HEK293 (cell line): Measurements from ENCODE around the gene GNG7.

Experiments
- CTCF ChIA-PET: fragments of 350-600 bp; formaldehyde crosslinking; extraction: SDS; loops from one replicate; lab custom pipeline; 2021; ENCODE audit warnings: antibody characterized with exemption; lab: Yijun Ruan, JAX
- POLR2A ChIA-PET: fragments of 300-600 bp; formaldehyde crosslinking; extraction: SDS; loops from one replicate; lab custom pipeline; 2020; ENCODE audit warnings: antibody characterized with exemption, inconsistent platforms; lab: Yijun Ruan, JAX
- H3K27ac ChIP-seq: fragments of 200-500 bp; sonication (Bioruptor generic); 2 replicates; pipeline ENCODE4 v1.5.1; 2014; ENCODE audit warnings: low read depth, low read length, control low read depth, inconsistent platforms; ENCODE audit errors: extremely low read depth
- H3K36me3 ChIP-seq, 2 experiments: fragments of 200-500 bp in 1 of 2; sonication (Bioruptor generic) in 1 of 2; 1 replicate in 1 of 2; 2 replicates in 1 of 2; pipeline ENCODE4 v1.5.1; 2014 to 2017; ENCODE audit warnings: inconsistent platforms in 2 of 2, low read length in 2 of 2; ENCODE audit not compliant: control insufficient read depth in 2 of 2, insufficient read depth in 1 of 2
- H3K4me1 ChIP-seq: fragments of 200-500 bp; sonication (Bioruptor generic); 2 replicates; pipeline ENCODE4 v1.5.1; 2014; ENCODE audit warnings: mild to moderate bottlenecking, low read length, inconsistent platforms; ENCODE audit not compliant: control insufficient read depth, insufficient read depth
- H3K4me3 ChIP-seq: 2 replicates; pipeline ENCODE4 v1.5.1; 2011; ENCODE audit warnings: low read depth, mild to moderate bottlenecking, control low read depth, low read length, moderate library complexity
- H3K9me3 ChIP-seq: fragments of 200-500 bp; sonication (Bioruptor generic); 2 replicates; pipeline ENCODE4 v1.5.1; 2014; ENCODE audit warnings: low read depth, low read length, inconsistent platforms; ENCODE audit not compliant: control insufficient read depth, insufficient read depth
- GLIS2 ChIP-seq: fragments of 450-650 bp; formaldehyde crosslinking; IDR thresholded peaks from 2 replicates; pipeline ENCODE4 v1.5.1; 2016; ENCODE audit warnings: missing biosample characterization, missing genetic modification characterization
- ZBTB48 ChIP-seq: fragments of 450-650 bp; formaldehyde crosslinking; IDR thresholded peaks from 2 replicates; pipeline ENCODE4 v1.5.1; 2016; ENCODE audit warnings: missing biosample characterization, missing genetic modification characterization
- ZNF571 ChIP-seq: fragments of 450-650 bp; formaldehyde crosslinking; IDR thresholded peaks from 2 replicates; pipeline ENCODE4 v1.5.0; 2017; ENCODE audit warnings: missing biosample characterization, missing genetic modification characterization
- TF ChIP-seq, protein P1 (sequence below): sonication (generic); formaldehyde crosslinking; IDR thresholded peaks from 2 replicates; pipeline ENCODE4 v1.8.1; 2022; ENCODE audit warnings: mild to moderate bottlenecking, moderate library complexity, missing genetic modification reagents
- TF ChIP-seq, protein P2 (sequence below): fragments of 450-650 bp; formaldehyde crosslinking; IDR thresholded peaks from 2 replicates; pipeline ENCODE4 v1.5.1; 2016; ENCODE audit warnings: missing biosample characterization, missing genetic modification characterization
- TF ChIP-seq, protein P3 (sequence below): fragments of 450-650 bp; formaldehyde crosslinking; IDR thresholded peaks from 2 replicates; pipeline ENCODE4 v1.5.1; 2016; ENCODE audit warnings: missing biosample characterization, missing genetic modification characterization
- TF ChIP-seq, protein P4 (sequence below): fragments of 450-650 bp; formaldehyde crosslinking; IDR thresholded peaks from 2 replicates; pipeline ENCODE4 v1.5.1; 2016; ENCODE audit warnings: missing biosample characterization, missing genetic modification characterization
- TF ChIP-seq, protein P5 (sequence below): fragments of 450-650 bp; formaldehyde crosslinking; IDR thresholded peaks from 2 replicates; pipeline ENCODE4 v1.5.1; 2016; ENCODE audit warnings: missing biosample characterization, missing genetic modification characterization
- TF ChIP-seq, protein P6 (sequence below): fragments of 450-650 bp; formaldehyde crosslinking; IDR thresholded peaks from 2 replicates; pipeline ENCODE4 v1.5.1; 2016; ENCODE audit warnings: missing biosample characterization, missing genetic modification characterization

The GNG7 gene

DNA sequence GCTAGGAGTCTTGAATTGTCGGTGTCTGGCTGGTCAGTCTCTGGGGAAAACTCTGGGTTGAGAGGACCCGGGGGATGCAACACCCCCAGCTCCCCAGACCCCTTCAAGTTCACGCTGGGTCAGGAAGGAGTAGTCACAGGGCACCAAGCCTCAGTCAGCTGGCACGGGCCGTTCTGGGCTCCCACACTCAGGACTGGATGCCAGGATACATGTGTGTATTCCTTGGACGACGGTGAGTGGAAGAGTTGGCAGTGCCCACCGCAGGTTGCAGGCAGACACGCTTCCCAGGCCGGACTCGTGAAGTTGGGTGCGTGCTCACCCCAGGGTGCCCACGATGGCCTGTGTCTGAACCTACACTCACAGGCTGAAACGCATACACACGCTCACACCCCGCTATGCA, 221.0 kb downstream of the GNG7 start:
- POLR2A ChIA-PET = interaction anchor here (1.5 kb wide), 1 partner anchor 130 kb away, joined by 3 read pairs; no protein-coding TSS in a partner anchor
- no peak overlapping the region for H3K4me3 ChIP-seq
- no peaks in the 10 kb centered on the region for H3K9me3 ChIP-seq
- H3K27ac ChIP-seq = no peak overlapping the region
- TF ChIP-seq, protein P1, sequence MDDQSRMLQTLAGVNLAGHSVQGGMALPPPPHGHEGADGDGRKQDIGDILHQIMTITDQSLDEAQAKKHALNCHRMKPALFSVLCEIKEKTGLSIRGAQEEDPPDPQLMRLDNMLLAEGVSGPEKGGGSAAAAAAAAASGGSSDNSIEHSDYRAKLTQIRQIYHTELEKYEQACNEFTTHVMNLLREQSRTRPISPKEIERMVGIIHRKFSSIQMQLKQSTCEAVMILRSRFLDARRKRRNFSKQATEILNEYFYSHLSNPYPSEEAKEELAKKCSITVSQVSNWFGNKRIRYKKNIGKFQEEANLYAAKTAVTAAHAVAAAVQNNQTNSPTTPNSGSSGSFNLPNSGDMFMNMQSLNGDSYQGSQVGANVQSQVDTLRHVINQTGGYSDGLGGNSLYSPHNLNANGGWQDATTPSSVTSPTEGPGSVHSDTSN (CRISPR knock-in tag) = no peak
- TF ChIP-seq, protein P2, sequence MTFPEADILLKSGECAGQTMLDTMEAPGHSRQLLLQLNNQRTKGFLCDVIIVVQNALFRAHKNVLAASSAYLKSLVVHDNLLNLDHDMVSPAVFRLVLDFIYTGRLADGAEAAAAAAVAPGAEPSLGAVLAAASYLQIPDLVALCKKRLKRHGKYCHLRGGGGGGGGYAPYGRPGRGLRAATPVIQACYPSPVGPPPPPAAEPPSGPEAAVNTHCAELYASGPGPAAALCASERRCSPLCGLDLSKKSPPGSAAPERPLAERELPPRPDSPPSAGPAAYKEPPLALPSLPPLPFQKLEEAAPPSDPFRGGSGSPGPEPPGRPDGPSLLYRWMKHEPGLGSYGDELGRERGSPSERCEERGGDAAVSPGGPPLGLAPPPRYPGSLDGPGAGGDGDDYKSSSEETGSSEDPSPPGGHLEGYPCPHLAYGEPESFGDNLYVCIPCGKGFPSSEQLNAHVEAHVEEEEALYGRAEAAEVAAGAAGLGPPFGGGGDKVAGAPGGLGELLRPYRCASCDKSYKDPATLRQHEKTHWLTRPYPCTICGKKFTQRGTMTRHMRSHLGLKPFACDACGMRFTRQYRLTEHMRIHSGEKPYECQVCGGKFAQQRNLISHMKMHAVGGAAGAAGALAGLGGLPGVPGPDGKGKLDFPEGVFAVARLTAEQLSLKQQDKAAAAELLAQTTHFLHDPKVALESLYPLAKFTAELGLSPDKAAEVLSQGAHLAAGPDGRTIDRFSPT (tag by site-specific recombination) = 0 out of 2 replicates have a peak, but pooled peaks have one; percentile 21
- peaks cover 0 to 6% of the 10 kb centered on the region in 2 experiments; a peak in 1 of 3 replicates for H3K36me3 ChIP-seq
- CTCF ChIA-PET = no interaction called here
- H3K4me1 ChIP-seq = peaks cover 12% of the 10 kb centered on the region

DNA sequence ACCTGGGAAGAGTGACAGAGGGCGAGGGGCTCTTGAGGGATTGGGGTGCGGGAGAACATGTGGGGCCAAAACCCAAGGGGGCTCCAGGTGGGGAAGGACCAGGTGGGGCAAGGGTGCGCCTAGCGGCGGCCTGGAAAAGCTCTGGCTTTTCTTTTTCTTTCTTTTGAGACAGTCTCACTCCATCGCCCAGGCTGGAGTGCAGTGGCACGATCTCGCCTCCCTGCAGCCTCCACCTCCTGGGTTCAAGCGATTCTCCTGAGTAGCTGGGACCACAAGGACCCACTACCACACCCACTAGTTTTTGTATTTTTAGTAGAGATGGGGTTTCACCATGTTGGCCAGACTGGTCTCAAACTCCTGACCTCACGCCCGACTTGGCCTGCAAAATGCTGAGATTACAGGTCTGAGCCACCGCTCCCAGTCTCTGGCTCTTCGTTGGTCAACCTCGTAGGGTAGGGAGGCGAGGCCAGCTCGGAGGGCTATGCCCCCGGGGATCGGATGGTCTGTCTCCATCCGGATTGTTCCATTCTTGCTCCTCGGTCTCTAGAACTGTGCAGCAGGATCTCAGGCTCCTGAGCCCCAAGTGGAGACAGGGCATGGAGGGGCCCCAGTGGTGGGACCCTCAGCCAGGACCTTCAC, 222.8 kb downstream of the GNG7 start:
- Histone ChIP-seq H3K36me3 (peaks cover 0 to 6% of the 10 kb centered on the region in 2 experiments; a peak in 1 of 3 replicates), H3K4me1 (peaks cover 15% of the 10 kb centered on the region), H3K9me3 (no peaks in the 10 kb centered on the region), H3K4me3 (no peak overlapping the region), H3K27ac (no peak overlapping the region)
- TF ChIP-seq ZBTB48 (tag by site-specific recombination) (no peak), ZNF571 (no peak), GLIS2 (peak; percentile 58; the same call in 1 of the 2 replicates)
- TF ChIP-seq, protein P3, sequence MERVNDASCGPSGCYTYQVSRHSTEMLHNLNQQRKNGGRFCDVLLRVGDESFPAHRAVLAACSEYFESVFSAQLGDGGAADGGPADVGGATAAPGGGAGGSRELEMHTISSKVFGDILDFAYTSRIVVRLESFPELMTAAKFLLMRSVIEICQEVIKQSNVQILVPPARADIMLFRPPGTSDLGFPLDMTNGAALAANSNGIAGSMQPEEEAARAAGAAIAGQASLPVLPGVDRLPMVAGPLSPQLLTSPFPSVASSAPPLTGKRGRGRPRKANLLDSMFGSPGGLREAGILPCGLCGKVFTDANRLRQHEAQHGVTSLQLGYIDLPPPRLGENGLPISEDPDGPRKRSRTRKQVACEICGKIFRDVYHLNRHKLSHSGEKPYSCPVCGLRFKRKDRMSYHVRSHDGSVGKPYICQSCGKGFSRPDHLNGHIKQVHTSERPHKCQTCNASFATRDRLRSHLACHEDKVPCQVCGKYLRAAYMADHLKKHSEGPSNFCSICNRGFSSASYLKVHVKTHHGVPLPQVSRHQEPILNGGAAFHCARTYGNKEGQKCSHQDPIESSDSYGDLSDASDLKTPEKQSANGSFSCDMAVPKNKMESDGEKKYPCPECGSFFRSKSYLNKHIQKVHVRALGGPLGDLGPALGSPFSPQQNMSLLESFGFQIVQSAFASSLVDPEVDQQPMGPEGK = 0 out of 2 replicates have a peak, but pooled peaks have one; percentile 13
- TF ChIP-seq, protein P4, sequence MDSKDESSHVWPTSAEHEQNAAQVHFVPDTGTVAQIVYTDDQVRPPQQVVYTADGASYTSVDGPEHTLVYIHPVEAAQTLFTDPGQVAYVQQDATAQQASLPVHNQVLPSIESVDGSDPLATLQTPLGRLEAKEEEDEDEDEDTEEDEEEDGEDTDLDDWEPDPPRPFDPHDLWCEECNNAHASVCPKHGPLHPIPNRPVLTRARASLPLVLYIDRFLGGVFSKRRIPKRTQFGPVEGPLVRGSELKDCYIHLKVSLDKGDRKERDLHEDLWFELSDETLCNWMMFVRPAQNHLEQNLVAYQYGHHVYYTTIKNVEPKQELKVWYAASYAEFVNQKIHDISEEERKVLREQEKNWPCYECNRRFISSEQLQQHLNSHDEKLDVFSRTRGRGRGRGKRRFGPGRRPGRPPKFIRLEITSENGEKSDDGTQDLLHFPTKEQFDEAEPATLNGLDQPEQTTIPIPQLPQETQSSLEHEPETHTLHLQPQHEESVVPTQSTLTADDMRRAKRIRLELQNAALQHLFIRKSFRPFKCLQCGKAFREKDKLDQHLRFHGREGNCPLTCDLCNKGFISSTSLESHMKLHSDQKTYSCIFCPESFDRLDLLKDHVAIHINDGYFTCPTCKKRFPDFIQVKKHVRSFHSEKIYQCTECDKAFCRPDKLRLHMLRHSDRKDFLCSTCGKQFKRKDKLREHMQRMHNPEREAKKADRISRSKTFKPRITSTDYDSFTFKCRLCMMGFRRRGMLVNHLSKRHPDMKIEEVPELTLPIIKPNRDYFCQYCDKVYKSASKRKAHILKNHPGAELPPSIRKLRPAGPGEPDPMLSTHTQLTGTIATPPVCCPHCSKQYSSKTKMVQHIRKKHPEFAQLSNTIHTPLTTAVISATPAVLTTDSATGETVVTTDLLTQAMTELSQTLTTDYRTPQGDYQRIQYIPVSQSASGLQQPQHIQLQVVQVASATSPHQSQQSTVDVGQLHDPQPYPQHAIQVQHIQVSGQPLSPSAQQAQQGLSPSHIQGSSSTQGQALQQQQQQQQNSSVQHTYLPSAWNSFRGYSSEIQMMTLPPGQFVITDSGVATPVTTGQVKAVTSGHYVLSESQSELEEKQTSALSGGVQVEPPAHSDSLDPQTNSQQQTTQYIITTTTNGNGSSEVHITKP (tag by site-specific recombination) = peak; percentile 27; the same call in 1 of the 2 replicates
- TF ChIP-seq, protein P5, sequence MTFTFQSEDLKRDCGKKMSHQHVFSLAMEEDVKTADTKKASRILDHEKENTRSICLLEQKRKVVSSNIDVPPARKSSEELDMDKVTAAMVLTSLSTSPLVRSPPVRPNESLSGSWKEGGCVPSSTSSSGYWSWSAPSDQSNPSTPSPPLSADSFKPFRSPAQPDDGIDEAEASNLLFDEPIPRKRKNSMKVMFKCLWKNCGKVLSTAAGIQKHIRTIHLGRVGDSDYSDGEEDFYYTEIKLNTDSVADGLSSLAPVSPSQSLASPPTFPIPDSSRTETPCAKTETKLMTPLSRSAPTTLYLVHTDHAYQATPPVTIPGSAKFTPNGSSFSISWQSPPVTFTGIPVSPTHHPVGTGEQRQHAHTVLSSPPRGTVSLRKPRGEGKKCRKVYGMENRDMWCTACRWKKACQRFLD (tag by site-specific recombination) = no peak
- TF ChIP-seq, protein P6, sequence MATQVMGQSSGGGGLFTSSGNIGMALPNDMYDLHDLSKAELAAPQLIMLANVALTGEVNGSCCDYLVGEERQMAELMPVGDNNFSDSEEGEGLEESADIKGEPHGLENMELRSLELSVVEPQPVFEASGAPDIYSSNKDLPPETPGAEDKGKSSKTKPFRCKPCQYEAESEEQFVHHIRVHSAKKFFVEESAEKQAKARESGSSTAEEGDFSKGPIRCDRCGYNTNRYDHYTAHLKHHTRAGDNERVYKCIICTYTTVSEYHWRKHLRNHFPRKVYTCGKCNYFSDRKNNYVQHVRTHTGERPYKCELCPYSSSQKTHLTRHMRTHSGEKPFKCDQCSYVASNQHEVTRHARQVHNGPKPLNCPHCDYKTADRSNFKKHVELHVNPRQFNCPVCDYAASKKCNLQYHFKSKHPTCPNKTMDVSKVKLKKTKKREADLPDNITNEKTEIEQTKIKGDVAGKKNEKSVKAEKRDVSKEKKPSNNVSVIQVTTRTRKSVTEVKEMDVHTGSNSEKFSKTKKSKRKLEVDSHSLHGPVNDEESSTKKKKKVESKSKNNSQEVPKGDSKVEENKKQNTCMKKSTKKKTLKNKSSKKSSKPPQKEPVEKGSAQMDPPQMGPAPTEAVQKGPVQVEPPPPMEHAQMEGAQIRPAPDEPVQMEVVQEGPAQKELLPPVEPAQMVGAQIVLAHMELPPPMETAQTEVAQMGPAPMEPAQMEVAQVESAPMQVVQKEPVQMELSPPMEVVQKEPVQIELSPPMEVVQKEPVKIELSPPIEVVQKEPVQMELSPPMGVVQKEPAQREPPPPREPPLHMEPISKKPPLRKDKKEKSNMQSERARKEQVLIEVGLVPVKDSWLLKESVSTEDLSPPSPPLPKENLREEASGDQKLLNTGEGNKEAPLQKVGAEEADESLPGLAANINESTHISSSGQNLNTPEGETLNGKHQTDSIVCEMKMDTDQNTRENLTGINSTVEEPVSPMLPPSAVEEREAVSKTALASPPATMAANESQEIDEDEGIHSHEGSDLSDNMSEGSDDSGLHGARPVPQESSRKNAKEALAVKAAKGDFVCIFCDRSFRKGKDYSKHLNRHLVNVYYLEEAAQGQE (tag by site-specific recombination) = no peak
- ChIA-PET CTCF (interaction anchor here (1.1 to 1.6 kb wide), 3 partner anchors 64 to 100 kb away, joined by 3 to 5 read pairs (median 4); no protein-coding TSS in a partner anchor), POLR2A (interaction anchor here (1.0 to 6.4 kb wide), 4 partner anchors 14 to 132 kb away, joined by 3 to 374 read pairs (median 156); no protein-coding TSS in a partner anchor)
